ENCODE data around the gene UGT1A3.

The UGT1A3 gene

DNA sequence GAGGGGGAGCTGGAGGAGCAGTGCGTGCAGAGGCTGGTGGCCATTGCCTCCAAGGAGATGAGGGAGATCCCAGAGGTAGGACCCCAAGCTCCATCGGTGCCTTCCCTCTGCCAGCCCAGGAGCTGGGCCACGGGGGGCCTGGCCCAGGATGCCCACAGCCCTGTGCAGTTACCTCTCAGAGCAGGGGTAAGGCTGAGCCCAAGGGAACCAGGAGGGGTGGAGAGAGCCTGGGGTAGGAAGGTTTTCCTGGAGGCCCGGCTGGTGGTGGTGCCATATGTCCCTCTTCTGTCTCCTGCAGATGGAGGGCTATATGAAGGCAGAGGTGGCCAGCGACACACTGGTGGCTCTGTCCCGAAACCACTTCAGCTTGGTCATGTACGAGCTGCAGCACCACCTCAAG, 60.7 kb downstream of the UGT1A3 start:
- Histone ChIP-seq H4K20me1 (ENCODE audit: insufficient read depth, low read length, poor library complexity, severe bottlenecking) (no peaks in the 10 kb centered on the region), H2AFZ (ENCODE audit: low read length) (no peak overlapping the region), H3K4me2 (ENCODE audit: low read depth, low read length, poor library complexity, severe bottlenecking) (no peak overlapping the region), H3K79me2 (ENCODE audit: insufficient read depth, low read length) (no peaks in the 10 kb centered on the region), H3K4me1 (ENCODE audit: insufficient read depth, low read length, poor library complexity, severe bottlenecking) (no peaks in the 10 kb centered on the region), H3K9me2 (replicated peaks; ENCODE audit: low read depth, low read length) (no peaks in the 10 kb centered on the region), H3F3A (ENCODE audit: low read depth) (no peaks in the 10 kb centered on the region), H3K27me3 (ENCODE audit: insufficient read depth, low read length, poor library complexity, severe bottlenecking) (no peaks in the 10 kb centered on the region), H3K36me3 (ENCODE audit: insufficient read depth, low read length) (no peaks in the 10 kb centered on the region), H3K4me3 (ENCODE audit: low read length, poor library complexity, severe bottlenecking) (no peak overlapping the region), H3K9ac (ENCODE audit: low read depth, low read length, poor library complexity, severe bottlenecking) (no peak overlapping the region), H3K9me3 (ENCODE audit: insufficient read depth, low read depth, low read length) (no peaks in the 10 kb centered on the region)
- TF ChIP-seq EZH2phosphoT487 (IDR thresholded peaks at IDR 0.05; ENCODE audit: borderline replicate concordance): no peak
- TF ChIP-seq, protein P1, sequence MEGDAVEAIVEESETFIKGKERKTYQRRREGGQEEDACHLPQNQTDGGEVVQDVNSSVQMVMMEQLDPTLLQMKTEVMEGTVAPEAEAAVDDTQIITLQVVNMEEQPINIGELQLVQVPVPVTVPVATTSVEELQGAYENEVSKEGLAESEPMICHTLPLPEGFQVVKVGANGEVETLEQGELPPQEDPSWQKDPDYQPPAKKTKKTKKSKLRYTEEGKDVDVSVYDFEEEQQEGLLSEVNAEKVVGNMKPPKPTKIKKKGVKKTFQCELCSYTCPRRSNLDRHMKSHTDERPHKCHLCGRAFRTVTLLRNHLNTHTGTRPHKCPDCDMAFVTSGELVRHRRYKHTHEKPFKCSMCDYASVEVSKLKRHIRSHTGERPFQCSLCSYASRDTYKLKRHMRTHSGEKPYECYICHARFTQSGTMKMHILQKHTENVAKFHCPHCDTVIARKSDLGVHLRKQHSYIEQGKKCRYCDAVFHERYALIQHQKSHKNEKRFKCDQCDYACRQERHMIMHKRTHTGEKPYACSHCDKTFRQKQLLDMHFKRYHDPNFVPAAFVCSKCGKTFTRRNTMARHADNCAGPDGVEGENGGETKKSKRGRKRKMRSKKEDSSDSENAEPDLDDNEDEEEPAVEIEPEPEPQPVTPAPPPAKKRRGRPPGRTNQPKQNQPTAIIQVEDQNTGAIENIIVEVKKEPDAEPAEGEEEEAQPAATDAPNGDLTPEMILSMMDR (conservative IDR thresholded peaks at IDR 0.05; ENCODE audit: low read length): no peak

DNA sequence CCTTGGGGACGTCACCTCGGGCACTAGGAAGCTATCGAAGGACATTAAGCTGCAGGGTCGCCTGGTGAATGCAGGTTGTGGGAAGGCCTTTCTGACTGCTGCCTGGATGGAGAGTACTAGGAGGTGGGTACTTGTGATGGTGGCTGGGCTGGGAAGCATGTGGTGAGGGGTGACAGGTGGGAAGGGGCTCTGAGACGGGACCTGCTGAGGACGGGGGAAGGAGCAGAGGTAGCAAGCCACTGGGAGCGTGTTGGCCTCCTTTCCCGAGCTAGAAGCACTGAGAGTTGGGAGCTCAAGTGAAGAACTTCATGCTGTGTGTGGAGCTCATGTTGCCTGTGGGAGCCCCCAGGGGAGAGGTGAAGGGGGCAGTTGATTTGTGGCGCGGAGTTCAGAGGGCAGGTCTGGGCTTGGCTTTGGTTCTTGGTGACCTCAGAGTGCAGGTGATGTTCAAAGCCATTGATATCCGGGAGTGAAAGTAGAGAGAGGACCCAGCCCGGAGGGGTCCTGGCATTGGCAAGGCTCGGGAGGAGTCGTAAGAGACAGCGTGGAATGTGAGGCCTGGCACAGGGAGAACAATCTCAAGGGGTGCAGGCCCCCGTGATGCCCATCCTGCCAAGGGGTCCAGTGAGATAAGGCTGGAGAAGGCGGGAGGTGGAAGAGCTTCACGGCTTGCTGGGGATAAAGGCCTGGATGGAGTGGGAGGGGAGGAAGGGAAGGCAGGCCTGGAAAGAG, 62.5 kb downstream of the UGT1A3 start:
- TF ChIP-seq, protein P1 (conservative IDR thresholded peaks at IDR 0.05; ENCODE audit: low read length): no peak
- no peak for TF ChIP-seq EZH2phosphoT487 (IDR thresholded peaks at IDR 0.05; ENCODE audit: borderline replicate concordance)
- Histone ChIP-seq H3K9me3 (ENCODE audit: insufficient read depth, low read depth, low read length) (no peaks in the 10 kb centered on the region), H3K9me2 (replicated peaks; ENCODE audit: low read depth, low read length) (no peaks in the 10 kb centered on the region), H3K4me1 (ENCODE audit: insufficient read depth, low read length, poor library complexity, severe bottlenecking) (no peaks in the 10 kb centered on the region), H4K20me1 (ENCODE audit: insufficient read depth, low read length, poor library complexity, severe bottlenecking) (no peaks in the 10 kb centered on the region), H3K27me3 (ENCODE audit: insufficient read depth, low read length, poor library complexity, severe bottlenecking) (no peaks in the 10 kb centered on the region), H3K9ac (ENCODE audit: low read depth, low read length, poor library complexity, severe bottlenecking) (no peak overlapping the region), H2AFZ (ENCODE audit: low read length) (no peak overlapping the region), H3K4me3 (ENCODE audit: low read length, poor library complexity, severe bottlenecking) (no peak overlapping the region), H3K79me2 (ENCODE audit: insufficient read depth, low read length) (no peaks in the 10 kb centered on the region), H3K36me3 (ENCODE audit: insufficient read depth, low read length) (no peaks in the 10 kb centered on the region), H3F3A (ENCODE audit: low read depth) (no peaks in the 10 kb centered on the region), H3K4me2 (ENCODE audit: low read depth, low read length, poor library complexity, severe bottlenecking) (no peak overlapping the region)

GRCh38 chr2:233791883-233792329, 63.1 kb downstream of the UGT1A3 start:
- no peak for TF ChIP-seq EZH2phosphoT487 (IDR thresholded peaks at IDR 0.05; ENCODE audit: borderline replicate concordance)
- TF ChIP-seq, protein P1 (conservative IDR thresholded peaks at IDR 0.05; ENCODE audit: low read length): no peak

More at GRCh38 chr2:233791883-233792329, 63.1 kb downstream of the UGT1A3 start:
- Histone ChIP-seq H3F3A (ENCODE audit: low read depth) (no peaks in the 10 kb centered on the region), H3K9ac (ENCODE audit: low read depth, low read length, poor library complexity, severe bottlenecking) (no peak overlapping the region), H3K4me3 (ENCODE audit: low read length, poor library complexity, severe bottlenecking) (no peak overlapping the region), H3K27me3 (ENCODE audit: insufficient read depth, low read length, poor library complexity, severe bottlenecking) (no peaks in the 10 kb centered on the region), H3K4me2 (ENCODE audit: low read depth, low read length, poor library complexity, severe bottlenecking) (no peak overlapping the region), H3K9me2 (replicated peaks; ENCODE audit: low read depth, low read length) (no peaks in the 10 kb centered on the region), H2AFZ (ENCODE audit: low read length) (no peak overlapping the region), H3K4me1 (ENCODE audit: insufficient read depth, low read length, poor library complexity, severe bottlenecking) (no peaks in the 10 kb centered on the region), H3K79me2 (ENCODE audit: insufficient read depth, low read length) (no peaks in the 10 kb centered on the region), H3K9me3 (ENCODE audit: insufficient read depth, low read depth, low read length) (no peaks in the 10 kb centered on the region), H4K20me1 (ENCODE audit: insufficient read depth, low read length, poor library complexity, severe bottlenecking) (no peaks in the 10 kb centered on the region), H3K36me3 (ENCODE audit: insufficient read depth, low read length) (no peaks in the 10 kb centered on the region)
